Liver (tissue), 9 donors: ENCODE results near the gene DDX55. TPM values are rescaled to one million over a fixed set of nuclear protein-coding genes. Genes with fewer than 3 reads are reported as not detected.

ENCODE experiments used
- DNase-seq: peaks from one replicate; pipeline ENCODE4 v3.0.0-alpha.2; 2017; ENCODE audit warnings: low spot score
- H3K27ac ChIP-seq, 2 donors: one replicate each; pipeline ENCODE4 v1.7.0; 2013; ENCODE audit warnings: inconsistent platforms in 2 of 2, low read length in 2 of 2, control low read depth in 1 of 2, low read depth in 1 of 2, mild to moderate bottlenecking in 1 of 2
- H3K27me3 ChIP-seq, 4 donors: one replicate each; pipeline versions ENCODE4 v1.6.1 to v1.7.0; 2013; ENCODE audit warnings: low read length in 3 of 4, inconsistent platforms in 1 of 4, mild to moderate bottlenecking in 1 of 4, moderate library complexity in 1 of 4; ENCODE audit not compliant: control insufficient read depth in 4 of 4, insufficient read depth in 4 of 4
- H3K36me3 ChIP-seq, 4 donors: one replicate each; pipeline versions ENCODE4 v1.6.1 to v1.7.0; 2013; ENCODE audit warnings: low read length in 3 of 4, mild to moderate bottlenecking in 3 of 4, low read depth in 1 of 4, moderate library complexity in 1 of 4; ENCODE audit not compliant: control insufficient read depth in 4 of 4, insufficient read depth in 3 of 4
- H3K4me1 ChIP-seq, 4 donors: one replicate each; pipeline versions ENCODE4 v1.6.1 to v1.7.0; 2013; ENCODE audit warnings: low read length in 3 of 4, mild to moderate bottlenecking in 3 of 4, moderate library complexity in 1 of 4; ENCODE audit not compliant: control insufficient read depth in 4 of 4, insufficient read depth in 4 of 4
- H3K4me3 ChIP-seq, 3 donors: one replicate each; pipeline versions ENCODE4 v1.6.1 to v1.7.0; 2013; ENCODE audit warnings: low read length in 3 of 3, control low read depth in 1 of 3, low read depth in 1 of 3, mild to moderate bottlenecking in 1 of 3
- H3K9ac ChIP-seq, 2 donors: one replicate each; pipeline ENCODE4 v1.7.0; 2013; ENCODE audit warnings: low read length in 2 of 2, mild to moderate bottlenecking in 2 of 2, moderate library complexity in 2 of 2, control low read depth in 1 of 2, low read depth in 1 of 2
- H3K9me3 ChIP-seq, 4 donors: one replicate each; pipeline versions ENCODE4 v1.6.1 to v1.7.0; 2013; ENCODE audit warnings: low read length in 3 of 4; ENCODE audit not compliant: control insufficient read depth in 4 of 4
- ATF3 ChIP-seq: IDR thresholded peaks from 2 replicates; pipeline ENCODE4 v1.6.1; 2016; ENCODE audit warnings: antibody characterized with exemption
- CTCF ChIP-seq: fragments of 150-350 bp; IDR thresholded peaks from 2 replicates; pipeline ENCODE4 v1.5.1; 2017; ENCODE audit warnings: improper control_type of control experiment, low read depth, low read length; ENCODE audit not compliant: missing input control
- HNF4A ChIP-seq, 2 donors: conservative IDR thresholded peaks; 2 replicates each; pipeline ENCODE4 v1.6.1; 2016; ENCODE audit warnings: antibody characterized with exemption in 2 of 2, mild to moderate bottlenecking in 2 of 2
- HNF4G ChIP-seq: IDR thresholded peaks from 2 replicates; pipeline ENCODE4 v1.6.1; 2016; ENCODE audit warnings: antibody characterized with exemption
- JUND ChIP-seq, 2 donors: IDR thresholded peaks; 2 replicates each; pipeline ENCODE4 v1.6.1; 2016; ENCODE audit warnings: antibody characterized with exemption in 2 of 2
- RAD21 ChIP-seq, 2 donors: IDR thresholded peaks; 2 replicates each; pipeline ENCODE4 v1.6.1; 2016; ENCODE audit warnings: antibody characterized with exemption in 2 of 2, mild to moderate bottlenecking in 2 of 2
- REST ChIP-seq: IDR thresholded peaks from 2 replicates; pipeline ENCODE4 v1.6.1; 2016; ENCODE audit warnings: antibody characterized with exemption, mild to moderate bottlenecking
- TAF1 ChIP-seq: conservative IDR thresholded peaks from 2 replicates; pipeline ENCODE4 v1.6.1; 2016; ENCODE audit warnings: antibody characterized with exemption, mild to moderate bottlenecking
- YY1 ChIP-seq: IDR thresholded peaks from 2 replicates; pipeline ENCODE4 v1.6.1; 2016; ENCODE audit warnings: antibody characterized with exemption, mild to moderate bottlenecking
- WGBS: extraction: QIAGEN DNeasy Blood & Tissue Kit; methylation state at CpG from one replicate; pipeline ENCODE4 v1.1.7; 2013; 5-methylcytosine and 5-hydroxymethylcytosine counted together
- polyA plus RNA-seq, 2 donors: library from polyadenylated mRNA; stranded (reverse) in 1 of 2; unstranded in 1 of 2; fragments of 200-250 nt in 1 of 2; fragments of >200 nt in 1 of 2; fragmentation: Nextera tagmentation in 1 of 2; extraction: Ambion mirVana in 1 of 2; gene quantifications; one replicate each; pipeline versions ENCODE4 v1.2.1 to v1.2.3, GENCODE V29; 2013 to 2015
- total RNA-seq, 2 donors: library from RNA; depleted of rRNA; stranded (reverse); fragments of >200 nt; gene quantifications; one replicate each; pipeline ENCODE4 v1.2.3, GENCODE V29; 2014
- donor health status: healthy.
- donor health status: healthy.
- donor health status: healthy.
- donor health status: healthy.
- donor health status: healthy.

The DDX55 gene
- total and polyA plus RNA-seq, 4 donors, result 6.9 to 13.4 (median 9.6) TPM

- H3K4me3 ChIP-seq, result peak overlapping the region; percentile 68 to 100 (median 88)
- TF ChIP-seq RAD21 (IDR thresholded peaks at IDR 0.05) (no peak), YY1 (no peak), JUND (IDR thresholded peaks at IDR 0.05) (no peak), REST (no peak), HNF4A (conservative IDR thresholded peaks at IDR 0.05) (no peak), HNF4G (no peak), TAF1 (no peak)
- peak overlapping the region; percentile 90 to 92 for H3K9ac ChIP-seq
- H3K9me3 ChIP-seq, result no peaks in the 10 kb centered on the region
- DNase-seq, result no peak
- WGBS, result 15% methylated on average over 19 of the region's 19 CpGs
- peak overlapping the region; percentile 72 to 75 for H3K27ac ChIP-seq
- peaks cover 0 to 22% (median 16%) of the 10 kb centered on the region in 4 donors for H3K4me1 ChIP-seq
- H3K36me3 ChIP-seq, result peaks cover 8 to 20% (median 13%) of the 10 kb centered on the region in 4 donors
- H3K27me3 ChIP-seq, result no peaks in the 10 kb centered on the region
Measured at GRCh38 chr12:123634142-123634561, 32.3 kb downstream of the DDX55 start.

- no peaks in the 10 kb centered on the region for H3K4me1 ChIP-seq
- no peak overlapping the region for H3K4me3 ChIP-seq
- H3K9me3 ChIP-seq, result no peaks in the 10 kb centered on the region
- no peaks in the 10 kb centered on the region for H3K27me3 ChIP-seq
- no peak for DNase-seq
- no peak overlapping the region for H3K27ac ChIP-seq
- 94% methylated on average over 7 of the region's 7 CpGs for WGBS
- TF ChIP-seq YY1 (no peak), REST (no peak), ATF3 (no peak), CTCF (no peak)
- no peak overlapping the region for H3K9ac ChIP-seq
- peaks cover 2 to 34% (median 17%) of the 10 kb centered on the region in 4 donors for H3K36me3 ChIP-seq
Measured at GRCh38 chr12:123643911-123644310, 42.0 kb downstream of the DDX55 start.
